ENCODE results near the gene UGT1A4. TPM values are rescaled to one million over a fixed set of nuclear protein-coding genes. Genes with fewer than 3 reads are reported as not detected.

The UGT1A4 gene
- total RNA-seq, 2 experiments from 2014 or later, result not detected

- no peaks in the 10 kb centered on the region for H3K4me1 ChIP-seq (ENCODE audit: insufficient read depth, low read length)
- ATAC-seq (ENCODE audit: poor library complexity) (no peak), DNase-seq (no peak)
- peaks cover 0 to 15% of the 10 kb centered on the region in 2 experiments for H3K9me3 ChIP-seq (ENCODE audit: control insufficient read depth in 1 of 2, insufficient read depth in 1 of 2, low read length in 2 of 2)
- H3K36me3 Mint-ChIP-seq (ENCODE audit: low read depth), result no peaks in the 10 kb centered on the region
- H3K27me3 Mint-ChIP-seq, result peaks cover 49% of the 10 kb centered on the region
- CTCF ChIA-PET, result no interaction called here
- intact Hi-C loops (cut with DNase I, micrococcal nuclease), result no loop called here
- peaks cover 0 to 3% of the 10 kb centered on the region in 2 experiments for H3K27me3 ChIP-seq (ENCODE audit: control insufficient read depth in 1 of 2, insufficient read depth in 2 of 2, low read length in 2 of 2)
- TF ChIP-seq, protein P1, sequence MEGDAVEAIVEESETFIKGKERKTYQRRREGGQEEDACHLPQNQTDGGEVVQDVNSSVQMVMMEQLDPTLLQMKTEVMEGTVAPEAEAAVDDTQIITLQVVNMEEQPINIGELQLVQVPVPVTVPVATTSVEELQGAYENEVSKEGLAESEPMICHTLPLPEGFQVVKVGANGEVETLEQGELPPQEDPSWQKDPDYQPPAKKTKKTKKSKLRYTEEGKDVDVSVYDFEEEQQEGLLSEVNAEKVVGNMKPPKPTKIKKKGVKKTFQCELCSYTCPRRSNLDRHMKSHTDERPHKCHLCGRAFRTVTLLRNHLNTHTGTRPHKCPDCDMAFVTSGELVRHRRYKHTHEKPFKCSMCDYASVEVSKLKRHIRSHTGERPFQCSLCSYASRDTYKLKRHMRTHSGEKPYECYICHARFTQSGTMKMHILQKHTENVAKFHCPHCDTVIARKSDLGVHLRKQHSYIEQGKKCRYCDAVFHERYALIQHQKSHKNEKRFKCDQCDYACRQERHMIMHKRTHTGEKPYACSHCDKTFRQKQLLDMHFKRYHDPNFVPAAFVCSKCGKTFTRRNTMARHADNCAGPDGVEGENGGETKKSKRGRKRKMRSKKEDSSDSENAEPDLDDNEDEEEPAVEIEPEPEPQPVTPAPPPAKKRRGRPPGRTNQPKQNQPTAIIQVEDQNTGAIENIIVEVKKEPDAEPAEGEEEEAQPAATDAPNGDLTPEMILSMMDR (IDR thresholded peaks at IDR 0.05), result no peak
- H3K4me3 ChIP-seq (ENCODE audit: low read length), result no peak within 1 kb of the TSS
- H3K9me3 Mint-ChIP-seq, result peaks cover 15% of the 10 kb centered on the region
- H3K4me3 Mint-ChIP-seq, result no peak within 1 kb of the TSS
- H3K4me1 Mint-ChIP-seq (ENCODE audit: low read depth), result no peaks in the 10 kb centered on the region
- no peaks in the 10 kb centered on the region for H3K36me3 ChIP-seq (ENCODE audit: insufficient read depth, low read length)
- H3K27ac ChIP-seq (ENCODE audit: low read depth in 1 of 2, low read length in 2 of 2), result no peak within 1 kb of the TSS
- POLR2A ChIA-PET, result no interaction called here
- no peak within 1 kb of the TSS for H3K27ac Mint-ChIP-seq
Observed at GRCh38 chr2:233778030-233778429, 59.5 kb downstream of the UGT1A4 start, which contains the start of gene MROH2A. TSS of gene MROH2A (plus strand) at chr2:233778330. CDS start at chr2:233779359, 1,029 bp downstream.

GRCh38 chr2:233779722-233780121, 61.2 kb downstream of the UGT1A4 start:
- no peak for DNase-seq
- Histone ChIP-seq H3K9me3 (ENCODE audit: control insufficient read depth in 1 of 2, insufficient read depth in 1 of 2, low read length in 2 of 2) (peaks cover 0 to 15% of the 10 kb centered on the region in 2 experiments), H3K4me3 (ENCODE audit: low read length) (no peak overlapping the region), H3K27me3 (ENCODE audit: control insufficient read depth in 1 of 2, insufficient read depth in 2 of 2, low read length in 2 of 2) (peaks cover 0 to 3% of the 10 kb centered on the region in 2 experiments), H3K4me1 (ENCODE audit: insufficient read depth, low read length) (no peaks in the 10 kb centered on the region), H3K27ac (ENCODE audit: low read depth in 1 of 2, low read length in 2 of 2) (no peak overlapping the region), H3K36me3 (ENCODE audit: insufficient read depth, low read length) (no peaks in the 10 kb centered on the region)
- Mint-ChIP-seq H3K36me3 (ENCODE audit: low read depth) (no peaks in the 10 kb centered on the region), H3K4me1 (ENCODE audit: low read depth) (no peaks in the 10 kb centered on the region), H3K9me3 (peaks cover 15% of the 10 kb centered on the region), H3K4me3 (no peak overlapping the region), H3K27me3 (peaks cover 46% of the 10 kb centered on the region), H3K27ac (no peak overlapping the region)
- CTCF ChIA-PET, result no interaction called here
- intact Hi-C loops (cut with DNase I, micrococcal nuclease), result no loop called here
- ATAC-seq (ENCODE audit: poor library complexity), result no peak
- TF ChIP-seq, protein P1 (IDR thresholded peaks at IDR 0.05), result no peak
- POLR2A ChIA-PET, result no interaction called here

- peaks cover 0 to 8% of the 10 kb centered on the region in 2 experiments for H3K27me3 ChIP-seq (ENCODE audit: control insufficient read depth in 1 of 2, insufficient read depth in 2 of 2, low read length in 2 of 2)
- no peak overlapping the region for H3K27ac ChIP-seq (ENCODE audit: low read depth in 1 of 2, low read length in 2 of 2)
- CTCF ChIA-PET, result no interaction called here
- no peak for DNase-seq
- POLR2A ChIA-PET, result no interaction called here
- H3K4me3 ChIP-seq (ENCODE audit: low read length), result no peak overlapping the region
- intact Hi-C loops (cut with DNase I, micrococcal nuclease), result no loop called here
- H3K27me3 Mint-ChIP-seq, result peaks cover 45% of the 10 kb centered on the region
- H3K4me3 Mint-ChIP-seq, result no peak overlapping the region
- H3K9me3 ChIP-seq (ENCODE audit: control insufficient read depth in 1 of 2, insufficient read depth in 1 of 2, low read length in 2 of 2), result peaks cover 0 to 7% of the 10 kb centered on the region in 2 experiments
- TF ChIP-seq, protein P1 (IDR thresholded peaks at IDR 0.05), result no peak
- peaks cover 11% of the 10 kb centered on the region for H3K9me3 Mint-ChIP-seq
- H3K27ac Mint-ChIP-seq, result no peak overlapping the region
- no peaks in the 10 kb centered on the region for H3K36me3 ChIP-seq (ENCODE audit: insufficient read depth, low read length)
- H3K4me1 ChIP-seq (ENCODE audit: insufficient read depth, low read length), result no peaks in the 10 kb centered on the region
- no peaks in the 10 kb centered on the region for H3K36me3 Mint-ChIP-seq (ENCODE audit: low read depth)
- H3K4me1 Mint-ChIP-seq (ENCODE audit: low read depth), result no peaks in the 10 kb centered on the region
- no peak for ATAC-seq (ENCODE audit: poor library complexity)
Observed at GRCh38 chr2:233780771-233781170, 62.2 kb downstream of the UGT1A4 start.

Data from CD4-positive, alpha-beta T cell (primary cell).